Measurements from ENCODE around the gene SLC31A2. TPM values are rescaled to one million over a fixed set of nuclear protein-coding genes. Genes with fewer than 3 reads are reported as not detected.

SLC31A2 gene
- total RNA-seq, 2 experiments from 2014 or later: 5.1 to 6.7 TPM

DNA sequence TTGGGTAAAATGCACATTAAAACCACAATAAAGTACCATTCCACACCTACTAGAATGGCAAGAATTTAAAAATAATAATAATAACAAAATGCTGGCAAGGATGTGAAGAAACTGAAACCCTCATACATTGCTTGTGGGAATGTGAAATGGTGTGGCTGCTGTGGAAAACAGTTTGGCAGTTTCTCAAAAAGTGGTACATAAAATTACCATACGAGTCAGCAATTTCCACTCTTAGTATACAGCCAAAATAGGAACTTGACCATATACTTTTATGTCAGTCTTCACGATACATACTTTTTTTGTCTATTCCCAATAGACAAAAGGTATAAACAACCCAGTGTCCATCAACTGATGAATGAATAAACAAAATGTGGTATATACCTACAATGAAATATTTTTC, 54.6 kb downstream of the SLC31A2 start:
- intact Hi-C loops (cut with micrococcal nuclease): no loop called here
- no peak for DNase-seq
- CTCF ChIA-PET: no interaction called here
- H3K9me3 Mint-ChIP-seq: no peaks in the 10 kb centered on the region
- H3K4me1 Mint-ChIP-seq (ENCODE audit: low read depth): no peaks in the 10 kb centered on the region
- POLR2A ChIA-PET: no interaction called here
- H3K4me3 Mint-ChIP-seq: no peak overlapping the region
- H3K36me3 Mint-ChIP-seq: peaks cover 48% of the 10 kb centered on the region
- no peak overlapping the region for H3K27ac Mint-ChIP-seq
- no peaks in the 10 kb centered on the region for H3K27me3 Mint-ChIP-seq

DNA sequence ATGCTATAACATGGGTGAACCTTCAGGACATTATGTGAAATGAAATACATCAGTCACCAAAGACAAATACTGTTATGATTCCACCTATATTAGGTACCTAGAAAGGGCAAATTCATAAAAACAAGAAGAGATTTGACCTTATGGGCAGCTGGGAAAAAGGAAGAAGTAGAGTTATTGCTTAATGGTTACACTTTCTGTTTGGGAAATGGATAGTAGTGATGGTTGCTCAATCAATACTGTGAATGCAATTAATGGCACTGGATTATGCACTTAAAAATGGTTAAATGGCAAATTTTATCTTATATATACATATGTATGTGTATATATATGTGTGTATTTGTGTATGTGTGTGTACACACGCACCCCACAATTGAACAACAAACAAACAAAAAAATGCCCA, 55.1 kb downstream of the SLC31A2 start:
- Mint-ChIP-seq H3K36me3 (peaks cover 51% of the 10 kb centered on the region), H3K27ac (no peak overlapping the region), H3K4me1 (ENCODE audit: low read depth) (no peaks in the 10 kb centered on the region), H3K4me3 (no peak overlapping the region), H3K27me3 (no peaks in the 10 kb centered on the region), H3K9me3 (no peaks in the 10 kb centered on the region)
- ChIA-PET CTCF (no interaction called here), POLR2A (no interaction called here)
- no peak for DNase-seq
- intact Hi-C loops (cut with micrococcal nuclease): no loop called here

DNA sequence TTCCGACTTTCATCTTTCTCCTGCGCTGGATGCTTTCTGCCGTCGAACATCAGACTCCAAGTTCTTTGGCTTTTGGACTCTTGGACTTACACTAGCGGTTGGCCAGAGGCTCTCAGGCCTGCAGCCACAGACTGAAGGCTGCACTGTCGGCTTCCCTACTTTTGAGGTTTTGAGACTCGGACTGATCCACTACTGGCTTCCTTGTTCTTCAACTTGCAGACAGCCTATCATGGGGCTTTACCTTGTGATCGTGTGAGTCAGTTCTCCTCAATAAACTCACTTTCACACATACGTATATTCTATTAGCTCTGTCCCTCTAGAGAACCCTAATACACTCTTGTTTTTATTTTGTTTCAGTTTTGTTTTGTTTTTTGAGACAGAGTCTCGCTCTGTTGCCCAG, 60.0 kb downstream of the SLC31A2 start:
- Mint-ChIP-seq H3K27me3 (no peaks in the 10 kb centered on the region), H3K36me3 (peaks cover 42% of the 10 kb centered on the region), H3K4me1 (ENCODE audit: low read depth) (peaks cover 10% of the 10 kb centered on the region), H3K4me3 (no peak overlapping the region), H3K9me3 (no peaks in the 10 kb centered on the region), H3K27ac (no peak overlapping the region)
- POLR2A ChIA-PET: no interaction called here
- CTCF ChIA-PET: no interaction called here
- no peak for DNase-seq
- intact Hi-C loops (cut with micrococcal nuclease): no loop called here

Other genes with a start within 250 kb of the SLC31A2 start
- gene ZNF883, start 138.8 kb upstream of the SLC31A2 start, total RNA-seq: under 1 TPM; 0.22 to 0.29 TPM
- gene ZFP37, start 94.3 kb upstream of the SLC31A2 start, total RNA-seq: 1 to 10 TPM; 1.1 to 1.5 TPM
- gene FKBP15, start 70.3 kb downstream of the SLC31A2 start, total RNA-seq: 10 to 100 TPM; 25.8 to 27.7 TPM
- gene SLC31A1, start 70.5 kb downstream of the SLC31A2 start, total RNA-seq: 10 to 100 TPM; 12.1 to 12.5 TPM
- 10 to 100 TPM; 49.8 to 50.9 TPM for gene CDC26, start 124.6 kb downstream of the SLC31A2 start, total RNA-seq
- 10 to 100 TPM; 47.6 to 48.7 TPM for gene PRPF4, start 124.7 kb downstream of the SLC31A2 start, total RNA-seq
- gene RNF183, start 152.4 kb downstream of the SLC31A2 start, total RNA-seq: under 1 TPM; 0.36 to 0.39 TPM
- 1 to 10 TPM; 1.6 to 2.4 TPM for gene WDR31, start 189.3 kb downstream of the SLC31A2 start, total RNA-seq
- gene BSPRY, start 198.5 kb downstream of the SLC31A2 start, total RNA-seq: 1 to 10 TPM; 7.6 to 8.5 TPM
- gene HDHD3, start 226.0 kb downstream of the SLC31A2 start, total RNA-seq: 10 to 100 TPM; 17.2 to 17.7 TPM

Measured in activated CD4-positive, alpha-beta memory T cell treated with anti-CD3 and anti-CD28 coated beads for 36 hours (primary cell).